ENCODE data around the gene EMD.

EMD gene

DNA sequence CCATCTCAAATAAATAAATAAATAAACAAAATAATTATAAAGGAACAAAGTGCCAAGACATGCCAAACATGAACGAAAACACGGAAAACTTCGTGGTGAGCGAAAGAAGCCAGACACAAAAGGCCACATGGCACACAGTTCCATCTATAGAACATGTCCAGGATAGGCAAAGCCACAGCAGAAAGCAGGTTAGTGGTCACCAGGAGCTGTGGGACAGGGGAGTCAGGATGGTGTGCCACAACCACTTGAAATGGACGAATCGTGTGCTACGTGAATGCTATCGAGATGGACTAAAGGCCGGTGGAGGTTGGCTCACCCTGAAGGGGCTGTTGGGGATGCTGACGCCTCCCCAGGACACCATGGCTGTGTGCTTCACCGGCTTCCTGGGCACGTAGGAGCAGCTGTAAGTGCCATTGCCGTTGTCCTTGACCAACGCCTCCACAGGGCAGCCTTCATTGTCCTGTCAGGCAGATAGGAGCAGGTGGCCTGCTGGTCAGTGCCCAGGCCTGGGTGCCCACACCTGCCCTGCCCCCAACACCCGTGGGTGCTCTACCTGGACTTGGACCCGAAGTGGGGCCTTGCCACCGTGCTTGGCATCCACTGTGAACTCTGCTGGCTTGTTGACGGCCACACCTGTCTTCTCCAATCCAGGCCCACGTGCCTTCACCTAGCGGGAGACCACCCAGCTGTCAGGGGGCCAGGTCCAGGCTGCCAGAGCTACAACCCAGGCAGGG, 15.2 kb upstream of the EMD start:
- no peak for DNase-seq
- Histone ChIP-seq H3K9me3 (no peaks in the 10 kb centered on the region), H3K36me3 (peaks cover 88 to 93% (median 90%) of the 10 kb centered on the region in 3 donors), H3K27ac (peak overlapping the region; percentile 96 to 98), H3K27me3 (no peaks in the 10 kb centered on the region), H3K4me3 (no peak overlapping the region), H3K4me1 (peaks cover 0 to 77% (median 43%) of the 10 kb centered on the region in 4 donors)
- TF ChIP-seq, protein P1, sequence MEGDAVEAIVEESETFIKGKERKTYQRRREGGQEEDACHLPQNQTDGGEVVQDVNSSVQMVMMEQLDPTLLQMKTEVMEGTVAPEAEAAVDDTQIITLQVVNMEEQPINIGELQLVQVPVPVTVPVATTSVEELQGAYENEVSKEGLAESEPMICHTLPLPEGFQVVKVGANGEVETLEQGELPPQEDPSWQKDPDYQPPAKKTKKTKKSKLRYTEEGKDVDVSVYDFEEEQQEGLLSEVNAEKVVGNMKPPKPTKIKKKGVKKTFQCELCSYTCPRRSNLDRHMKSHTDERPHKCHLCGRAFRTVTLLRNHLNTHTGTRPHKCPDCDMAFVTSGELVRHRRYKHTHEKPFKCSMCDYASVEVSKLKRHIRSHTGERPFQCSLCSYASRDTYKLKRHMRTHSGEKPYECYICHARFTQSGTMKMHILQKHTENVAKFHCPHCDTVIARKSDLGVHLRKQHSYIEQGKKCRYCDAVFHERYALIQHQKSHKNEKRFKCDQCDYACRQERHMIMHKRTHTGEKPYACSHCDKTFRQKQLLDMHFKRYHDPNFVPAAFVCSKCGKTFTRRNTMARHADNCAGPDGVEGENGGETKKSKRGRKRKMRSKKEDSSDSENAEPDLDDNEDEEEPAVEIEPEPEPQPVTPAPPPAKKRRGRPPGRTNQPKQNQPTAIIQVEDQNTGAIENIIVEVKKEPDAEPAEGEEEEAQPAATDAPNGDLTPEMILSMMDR (IDR thresholded peaks at IDR 0.05), result no peak
- intact Hi-C loops (cut with DNase I; ENCODE audit: low total_unique reads), result no loop called here

DNA sequence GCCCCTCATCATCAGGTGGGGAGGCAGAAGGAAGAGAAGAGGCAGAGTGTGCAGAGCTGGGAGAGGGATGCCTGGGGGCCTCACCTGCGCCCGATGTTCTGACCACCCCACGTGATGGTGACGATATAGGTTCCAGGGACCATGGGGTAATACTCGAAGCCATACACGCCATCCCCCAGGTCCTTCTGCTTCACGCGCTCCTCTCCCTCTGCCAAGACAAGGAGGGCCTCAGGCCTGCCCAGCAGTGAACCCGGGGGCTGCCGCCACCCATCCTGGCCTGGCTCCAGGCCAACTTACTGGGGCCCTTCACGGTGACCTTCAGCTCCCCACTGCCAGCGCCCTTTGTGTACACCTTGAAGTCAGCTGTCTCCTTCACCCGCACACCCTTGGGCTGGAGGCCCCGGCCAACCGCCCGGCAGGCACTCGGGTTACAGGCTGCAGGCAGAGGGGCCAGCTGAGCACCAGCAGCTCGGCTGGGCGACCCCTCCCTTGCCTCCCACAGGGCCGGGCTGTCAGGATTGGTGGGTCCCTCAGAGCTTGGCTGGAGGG, 14.0 kb upstream of the EMD start:
- peak overlapping the region in 1 of 2 donors; percentile 78 for H3K4me3 ChIP-seq
- intact Hi-C loops (cut with DNase I; ENCODE audit: low total_unique reads), result no loop called here
- no peaks in the 10 kb centered on the region for H3K27me3 ChIP-seq
- no peaks in the 10 kb centered on the region for H3K9me3 ChIP-seq
- H3K27ac ChIP-seq, result peak overlapping the region; percentile 96 to 98
- TF ChIP-seq, protein P1 (IDR thresholded peaks at IDR 0.05), result no peak
- peaks cover 0 to 64% (median 42%) of the 10 kb centered on the region in 4 donors for H3K4me1 ChIP-seq
- no peak for DNase-seq
- H3K36me3 ChIP-seq, result peaks cover 81 to 85% (median 83%) of the 10 kb centered on the region in 3 donors

DNA sequence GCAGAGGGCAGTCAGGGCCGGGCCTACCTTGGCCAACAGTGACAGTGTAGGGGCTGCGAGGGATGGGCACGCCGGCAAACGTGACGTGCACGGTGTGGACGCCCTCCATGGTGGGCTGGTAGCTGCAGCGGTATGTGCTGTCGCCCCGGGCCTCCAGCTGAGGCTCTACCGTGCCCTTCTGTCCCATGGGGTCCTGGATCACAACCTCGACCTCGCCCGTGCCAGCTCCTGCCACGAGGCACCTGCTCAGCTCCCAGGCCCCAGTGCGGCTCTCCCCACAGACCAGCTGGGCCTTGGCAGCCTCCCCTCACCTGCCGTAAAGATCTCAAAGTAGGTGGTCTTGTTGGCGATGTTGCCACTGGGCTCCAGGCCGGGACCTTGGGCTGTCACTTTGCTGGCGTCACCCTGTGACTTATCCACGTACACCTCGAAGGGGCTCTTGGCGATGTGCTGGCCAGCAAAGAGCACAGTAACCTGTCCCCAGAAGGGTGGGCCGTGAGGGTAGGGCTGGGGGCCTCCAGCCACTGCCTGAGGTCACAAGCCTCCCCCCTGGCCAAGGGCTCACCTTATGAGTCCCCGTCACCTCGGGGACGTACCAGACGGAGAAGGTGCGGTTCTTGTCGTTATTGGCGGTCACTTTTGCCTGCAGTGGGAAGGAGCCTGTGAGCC, 13.0 kb upstream of the EMD start:
- TF ChIP-seq, protein P1 (IDR thresholded peaks at IDR 0.05), result no peak
- H3K27ac ChIP-seq, result peak overlapping the region; percentile 96 to 98
- H3K4me3 ChIP-seq, result peak overlapping the region; percentile 78 to 85
- peaks cover 83 to 87% (median 86%) of the 10 kb centered on the region in 3 donors for H3K36me3 ChIP-seq
- H3K4me1 ChIP-seq, result peaks cover 0 to 59% (median 42%) of the 10 kb centered on the region in 4 donors
- intact Hi-C loops (cut with DNase I; ENCODE audit: low total_unique reads), result no loop called here
- no peaks in the 10 kb centered on the region for H3K9me3 ChIP-seq
- no peaks in the 10 kb centered on the region for H3K27me3 ChIP-seq
- DNase-seq, result no peak

DNA sequence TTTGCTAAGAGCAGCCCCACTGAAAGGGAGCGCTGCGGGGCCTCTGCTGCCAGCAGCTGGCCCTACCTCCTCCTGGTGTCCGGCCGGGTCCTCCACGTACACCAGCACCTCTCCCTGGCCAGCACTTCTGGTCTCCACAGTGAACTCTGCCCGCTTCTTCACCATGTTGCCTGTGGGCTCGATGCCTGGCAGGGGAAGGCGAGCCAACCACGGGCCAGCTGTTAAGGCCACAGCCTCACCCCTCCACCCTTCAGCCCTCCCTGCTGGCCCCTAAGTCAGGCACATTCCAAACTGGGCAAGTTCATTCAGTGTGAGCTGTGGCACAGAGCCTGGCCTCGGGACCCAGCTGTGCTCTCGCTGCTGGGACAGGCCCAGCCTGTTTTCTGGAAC, 12.4 kb upstream of the EMD start:
- TF ChIP-seq, protein P1 (IDR thresholded peaks at IDR 0.05), result no peak
- intact Hi-C loops (cut with DNase I; ENCODE audit: low total_unique reads), result no loop called here
- H3K27me3 ChIP-seq, result no peaks in the 10 kb centered on the region
- H3K4me1 ChIP-seq, result peaks cover 0 to 59% (median 41%) of the 10 kb centered on the region in 4 donors
- no peaks in the 10 kb centered on the region for H3K9me3 ChIP-seq
- peak overlapping the region; percentile 96 to 98 for H3K27ac ChIP-seq
- peak overlapping the region; percentile 78 to 85 for H3K4me3 ChIP-seq
- H3K36me3 ChIP-seq, result peaks cover 77 to 82% (median 82%) of the 10 kb centered on the region in 3 donors
- peak in 1 of 2 donors; percentile 77 for DNase-seq

DNA sequence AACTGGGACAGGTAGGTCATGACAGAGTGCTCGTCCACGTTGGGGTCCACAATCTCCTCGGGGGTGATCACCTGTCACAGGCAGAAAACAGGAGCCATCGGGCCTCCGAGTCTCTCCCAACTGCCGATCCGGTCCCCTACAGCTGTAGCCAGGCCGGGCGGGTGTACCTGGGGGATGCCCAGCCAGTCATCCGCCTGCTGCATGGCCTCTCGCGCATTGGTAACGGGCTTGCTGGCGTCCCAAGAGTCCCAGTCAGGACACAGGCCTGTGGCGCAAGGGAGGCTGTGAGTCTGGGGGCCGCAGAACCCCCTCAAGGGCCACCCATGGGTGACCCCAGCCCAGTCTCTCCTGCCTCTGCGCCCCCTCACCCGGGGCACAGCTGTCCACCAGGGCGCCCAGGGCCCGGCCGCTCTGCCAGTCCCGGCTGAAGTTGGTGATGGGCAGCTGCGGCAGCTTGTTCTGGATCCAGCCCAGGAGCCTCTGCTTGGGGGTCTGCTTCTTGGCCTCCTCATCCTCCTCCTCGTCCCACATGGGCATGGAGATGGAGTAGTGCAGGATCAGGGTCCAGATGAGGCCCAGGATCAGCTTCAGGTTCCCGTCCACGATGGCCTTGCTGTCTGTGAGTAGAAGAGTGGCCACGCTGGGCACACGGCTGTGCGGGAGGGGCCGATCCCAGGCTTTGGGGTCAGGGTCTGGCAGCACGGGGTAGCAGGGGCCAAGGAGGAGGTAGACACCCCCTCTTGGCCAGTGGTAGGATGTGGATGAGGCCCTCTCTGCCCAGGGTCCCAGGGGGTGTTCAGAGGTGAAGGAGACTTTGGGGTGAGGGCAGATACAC, 11.4 kb upstream of the EMD start:
- intact Hi-C loops (cut with DNase I; ENCODE audit: low total_unique reads), result no loop called here
- TF ChIP-seq, protein P1 (IDR thresholded peaks at IDR 0.05), result no peak
- H3K4me1 ChIP-seq, result peaks cover 0 to 49% (median 39%) of the 10 kb centered on the region in 4 donors
- peak overlapping the region; percentile 78 to 85 for H3K4me3 ChIP-seq
- no peaks in the 10 kb centered on the region for H3K9me3 ChIP-seq
- peaks cover 67 to 78% (median 71%) of the 10 kb centered on the region in 3 donors for H3K36me3 ChIP-seq
- no peak for DNase-seq
- H3K27me3 ChIP-seq, result no peaks in the 10 kb centered on the region
- peak overlapping the region; percentile 96 to 98 for H3K27ac ChIP-seq
